HL-60 (cell line): ENCODE results near the gene SLC38A10.

Experiments
- GABPA ChIP-seq: IDR thresholded peaks from 2 replicates; pipeline ENCODE4 v1.6.1; 2012; ENCODE audit warnings: low read depth
- POLR2AphosphoS5 ChIP-seq: IDR thresholded peaks from 2 replicates; pipeline ENCODE4 v1.6.1; 2012; ENCODE audit warnings: low read depth
- REST ChIP-seq: IDR thresholded peaks from 2 replicates; pipeline ENCODE4 v1.6.1; 2012; ENCODE audit warnings: low read depth; ENCODE audit not compliant: insufficient replicate concordance
- SPI1 ChIP-seq: IDR thresholded peaks from 2 replicates; pipeline ENCODE4 v1.6.1; 2012; ENCODE audit warnings: low read depth, mild to moderate bottlenecking, borderline replicate concordance
- TF ChIP-seq, protein P1 (sequence below): IDR thresholded peaks from one replicate; pipeline ENCODE4 v1.5.1; 2011; ENCODE audit warnings: low read length, control low read depth, inconsistent platforms; ENCODE audit not compliant: insufficient read depth

DNA sequence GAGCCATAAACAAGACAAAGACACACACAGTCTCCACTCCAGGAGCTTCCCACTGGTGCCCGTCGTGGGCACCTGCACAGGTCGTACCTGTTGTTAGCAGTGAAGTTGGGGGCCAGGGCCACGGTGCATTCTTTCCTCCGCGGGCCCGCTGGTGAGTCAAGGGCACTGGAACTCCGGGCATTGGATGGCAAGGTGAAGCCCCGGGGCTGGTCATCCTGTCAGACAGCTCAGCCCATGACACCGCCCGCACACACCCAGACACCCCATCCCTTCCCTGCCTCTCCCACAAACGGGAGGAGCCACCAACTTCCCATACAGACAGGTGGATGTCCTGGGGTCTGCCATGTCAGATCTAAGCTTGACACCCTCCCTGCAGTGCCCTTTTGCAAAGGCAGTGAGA lies 88.5 kb downstream of the SLC38A10 start:
- no peak for TF ChIP-seq REST
- TF ChIP-seq, protein P1, sequence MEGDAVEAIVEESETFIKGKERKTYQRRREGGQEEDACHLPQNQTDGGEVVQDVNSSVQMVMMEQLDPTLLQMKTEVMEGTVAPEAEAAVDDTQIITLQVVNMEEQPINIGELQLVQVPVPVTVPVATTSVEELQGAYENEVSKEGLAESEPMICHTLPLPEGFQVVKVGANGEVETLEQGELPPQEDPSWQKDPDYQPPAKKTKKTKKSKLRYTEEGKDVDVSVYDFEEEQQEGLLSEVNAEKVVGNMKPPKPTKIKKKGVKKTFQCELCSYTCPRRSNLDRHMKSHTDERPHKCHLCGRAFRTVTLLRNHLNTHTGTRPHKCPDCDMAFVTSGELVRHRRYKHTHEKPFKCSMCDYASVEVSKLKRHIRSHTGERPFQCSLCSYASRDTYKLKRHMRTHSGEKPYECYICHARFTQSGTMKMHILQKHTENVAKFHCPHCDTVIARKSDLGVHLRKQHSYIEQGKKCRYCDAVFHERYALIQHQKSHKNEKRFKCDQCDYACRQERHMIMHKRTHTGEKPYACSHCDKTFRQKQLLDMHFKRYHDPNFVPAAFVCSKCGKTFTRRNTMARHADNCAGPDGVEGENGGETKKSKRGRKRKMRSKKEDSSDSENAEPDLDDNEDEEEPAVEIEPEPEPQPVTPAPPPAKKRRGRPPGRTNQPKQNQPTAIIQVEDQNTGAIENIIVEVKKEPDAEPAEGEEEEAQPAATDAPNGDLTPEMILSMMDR = no peak
- no peak for TF ChIP-seq POLR2AphosphoS5
- no peak for TF ChIP-seq GABPA
- no peak for TF ChIP-seq SPI1
